HCT116 (cell line): ENCODE measurements around the gene MAGOHB. TPM values are rescaled to one million over a fixed set of nuclear protein-coding genes. Genes with fewer than 3 reads are reported as not detected.

ENCODE experiments used
- ATAC-seq: fragments of 200-7000 bp; cut with Tn5 transposase; 2 replicates; pipeline ENCODE4 v1.9.1; 2020; ENCODE audit warnings: mild to moderate bottlenecking, moderate library complexity
- BruUV-seq: library from RNA; stranded (reverse); fragments of 400-500 nt; replicated peaks from 2 replicates; lab custom pipeline; 2021; lab: Mats Ljungman, UMichigan
- CTCF ChIA-PET: fragments of 300-600 bp; sonication (Branson Sonifier 250); formaldehyde crosslinking; loops from one replicate; lab custom pipeline; 2021; ENCODE audit warnings: antibody characterized with exemption; lab: Charles Lee
- POLR2A ChIA-PET: fragments of 300-600, 350-600 bp; sonication (Branson Sonifier 250); formaldehyde crosslinking; loops from one replicate; lab custom pipeline; 2021; ENCODE audit warnings: antibody characterized with exemption; lab: Charles Lee
- RAD21 ChIA-PET, 2 experiments: fragments of 300-600 bp; sonication (Branson Sonifier 250); formaldehyde crosslinking; loops; one replicate each; lab custom pipeline; 2023; ENCODE audit warnings: low total read pairs in 2 of 2; ENCODE audit not compliant: uncharacterized antibody in 2 of 2, unreplicated experiment in 2 of 2, low non-redundant PET in 1 of 2; lab: Charles Lee
- DNase-seq: peaks from one replicate; pipeline ENCODE4 v3.0.0-alpha.2; 2010; ENCODE audit warnings: low read depth, low spot score
- H2AFZ ChIP-seq: fragments of 200-600 bp; shearing (Covaris generic), sonication (generic); 2 replicates; pipeline ENCODE4 v1.6.1; 2017; ENCODE audit warnings: low read depth, mixed run types, mixed read lengths, antibody characterized with exemption, low read length; ENCODE audit not compliant: poor library complexity, severe bottlenecking
- H3K27ac ChIP-seq: 2 replicates; pipeline ENCODE4 v1.5.1; 2012; ENCODE audit warnings: low read depth, low read length
- H3K27me3 ChIP-seq: fragments of 200-600 bp; sonication (generic); 2 replicates; pipeline ENCODE4 v1.6.1; 2016; ENCODE audit warnings: mixed run types, low read length, mixed read lengths; ENCODE audit not compliant: insufficient read depth
- H3K36me3 ChIP-seq, 2 experiments: fragments of 200-500 bp in 1 of 2; fragments of 200-600 bp in 1 of 2; sonication (Bioruptor generic) in 1 of 2; sonication (generic) in 1 of 2; 2 replicates each; pipeline versions ENCODE4 v1.5.1 to v1.6.1; 2014 to 2016; ENCODE audit warnings: low read length in 2 of 2, inconsistent platforms in 1 of 2, mixed read lengths in 1 of 2, mixed run types in 1 of 2; ENCODE audit not compliant: insufficient read depth in 2 of 2, control insufficient read depth in 1 of 2
- H3K4me1 ChIP-seq, 2 experiments: fragments of 200-600 bp in 1 of 2; sonication (generic) in 1 of 2; 2 replicates each; pipeline versions ENCODE4 v1.5.1 to v1.6.1; 2012 to 2017; ENCODE audit warnings: low read length in 2 of 2, inconsistent platforms in 1 of 2, mild to moderate bottlenecking in 1 of 2, mixed read lengths in 1 of 2, mixed run types in 1 of 2, moderate library complexity in 1 of 2; ENCODE audit not compliant: insufficient read depth in 2 of 2, control insufficient read depth in 1 of 2
- H3K4me2 ChIP-seq: fragments of 200-600 bp; sonication (generic); 2 replicates; pipeline ENCODE4 v1.6.1; 2017; ENCODE audit warnings: mixed run types, low read length, mixed read lengths
- H3K4me3 ChIP-seq, 2 experiments: fragments of 200-600 bp in 1 of 2; sonication (generic) in 1 of 2; replicated peaks in 1 of 2; 2 replicates each; pipeline ENCODE4 v1.5.1; 2011 to 2016; ENCODE audit warnings: low read length in 2 of 2, control low read depth in 1 of 2, low read depth in 1 of 2, mild to moderate bottlenecking in 1 of 2, mixed read lengths in 1 of 2, mixed run types in 1 of 2
- H3K79me2 ChIP-seq: fragments of 200-600 bp; sonication (generic); 2 replicates; pipeline ENCODE4 v1.6.1; 2017; ENCODE audit warnings: mild to moderate bottlenecking, mixed run types, low read length, moderate library complexity, mixed read lengths; ENCODE audit not compliant: insufficient read depth
- H3K9ac ChIP-seq: fragments of 200-600 bp; sonication (generic); 2 replicates; pipeline ENCODE4 v1.6.1; 2016; ENCODE audit warnings: low read length, mixed read lengths
- H3K9me2 ChIP-seq: fragments of 200-600 bp; sonication (generic), shearing (Covaris generic); 2 replicates; pipeline ENCODE4 v1.6.1; 2017; ENCODE audit warnings: mixed run types, mild to moderate bottlenecking, moderate library complexity; ENCODE audit not compliant: insufficient read depth
- H3K9me3 ChIP-seq, 2 experiments: fragments of 200-500 bp in 1 of 2; fragments of 200-600 bp in 1 of 2; sonication (Bioruptor generic) in 1 of 2; sonication (generic) in 1 of 2; 2 replicates each; pipeline ENCODE4 v1.6.1; 2014 to 2017; ENCODE audit warnings: low read length in 2 of 2, mixed read lengths in 2 of 2, inconsistent platforms in 1 of 2, low read depth in 1 of 2, mild to moderate bottlenecking in 1 of 2, mixed run types in 1 of 2, moderate library complexity in 1 of 2; ENCODE audit not compliant: control insufficient read depth in 1 of 2, insufficient read depth in 1 of 2
- H4K20me1 ChIP-seq: fragments of 200-600 bp; sonication (generic), shearing (Covaris generic); 2 replicates; pipeline ENCODE4 v1.6.1; 2017; ENCODE audit warnings: mixed run types, mild to moderate bottlenecking, moderate library complexity; ENCODE audit not compliant: insufficient read depth
- CBX3 ChIP-seq: IDR thresholded peaks from 2 replicates; pipeline ENCODE4 v1.6.1; 2012; ENCODE audit warnings: low read depth
- EGR1 ChIP-seq: IDR thresholded peaks from 2 replicates; pipeline ENCODE4 v1.6.1; 2012; ENCODE audit warnings: low read depth
- ELF1 ChIP-seq: IDR thresholded peaks from 2 replicates; pipeline ENCODE4 v1.6.1; 2012; ENCODE audit warnings: low read depth, borderline replicate concordance
- EZH2 ChIP-seq: fragments of 200-600 bp; sonication (generic); IDR thresholded peaks from 2 replicates; pipeline ENCODE4 v1.6.1; 2017; ENCODE audit warnings: antibody characterized with exemption, mixed run types
- EZH2phosphoT487 ChIP-seq: fragments of 200-600 bp; IDR thresholded peaks from 2 replicates; pipeline ENCODE4 v1.6.1; 2018; ENCODE audit warnings: antibody characterized with exemption, borderline replicate concordance
- JUND ChIP-seq: IDR thresholded peaks from 2 replicates; pipeline ENCODE4 v1.6.1; 2012
- POLR2AphosphoS5 ChIP-seq: IDR thresholded peaks from 2 replicates; pipeline ENCODE4 v1.6.1; 2011; ENCODE audit warnings: mild to moderate bottlenecking, low read depth, low read length, moderate library complexity
- SP1 ChIP-seq: IDR thresholded peaks from 2 replicates; pipeline ENCODE4 v1.6.1; 2012; ENCODE audit warnings: low read depth
- TCF7L2 ChIP-seq: IDR thresholded peaks from 2 replicates; pipeline ENCODE4 v1.7.0; 2011; ENCODE audit warnings: borderline replicate concordance, inconsistent platforms; ENCODE audit not compliant: insufficient read depth, insufficient read length; ENCODE audit errors: extremely low read depth
- YY1 ChIP-seq: IDR thresholded peaks from 2 replicates; pipeline ENCODE4 v1.6.1; 2011; ENCODE audit warnings: low read length, low read depth, moderate library complexity, mild to moderate bottlenecking; ENCODE audit not compliant: insufficient replicate concordance; ENCODE audit errors: extremely low read depth
- ZFX ChIP-seq: fragments of 450-650 bp; IDR thresholded peaks from 2 replicates; pipeline ENCODE4 v1.6.1; 2017
- ZNF274 ChIP-seq: fragments of 200-500 bp; sonication (Bioruptor generic); IDR thresholded peaks from 2 replicates; pipeline ENCODE4 v1.6.1; 2014; ENCODE audit warnings: mild to moderate bottlenecking, low read depth, low read length, inconsistent platforms
- intact Hi-C: fragments of 100-400 bp; cut with micrococcal nuclease; formaldehyde crosslinking; loops from 2 replicates; pipeline ENCODE4 v1.10.0; 2022
- total RNA-seq: library from RNA; stranded (reverse); gene quantifications from one replicate; pipeline ENCODE4 v1.2.1, GENCODE V29; 2021; ENCODE audit not compliant: unreplicated experiment
- TF ChIP-seq, protein P1 (sequence below): IDR thresholded peaks from 2 replicates; pipeline ENCODE4 v1.6.1; 2012
- TF ChIP-seq, protein P2 (sequence below): IDR thresholded peaks from 2 replicates; pipeline ENCODE4 v1.6.1; 2012
- TF ChIP-seq, protein P3 (sequence below), 3 experiments: fragments of 200-600 bp in 1 of 3; sonication (generic) in 1 of 3; IDR thresholded peaks in 2 of 3; conservative IDR thresholded peaks in 1 of 3; 2 replicates each; pipeline ENCODE4 v1.5.1; 2012 to 2017; ENCODE audit warnings: low read depth in 2 of 3, low read length in 2 of 3, antibody characterized with exemption in 1 of 3, borderline replicate concordance in 1 of 3, control low read depth in 1 of 3, mild to moderate bottlenecking in 1 of 3, mixed read lengths in 1 of 3, mixed run types in 1 of 3, moderate library complexity in 1 of 3; ENCODE audit not compliant: insufficient read depth in 1 of 3
- TF ChIP-seq, protein P4 (sequence below): IDR thresholded peaks from 2 replicates; pipeline ENCODE4 v1.6.1; 2012; ENCODE audit warnings: low read depth

The MAGOHB gene
- total RNA-seq, 1 experiment from 2014 or later: 55.8 TPM

DNA sequence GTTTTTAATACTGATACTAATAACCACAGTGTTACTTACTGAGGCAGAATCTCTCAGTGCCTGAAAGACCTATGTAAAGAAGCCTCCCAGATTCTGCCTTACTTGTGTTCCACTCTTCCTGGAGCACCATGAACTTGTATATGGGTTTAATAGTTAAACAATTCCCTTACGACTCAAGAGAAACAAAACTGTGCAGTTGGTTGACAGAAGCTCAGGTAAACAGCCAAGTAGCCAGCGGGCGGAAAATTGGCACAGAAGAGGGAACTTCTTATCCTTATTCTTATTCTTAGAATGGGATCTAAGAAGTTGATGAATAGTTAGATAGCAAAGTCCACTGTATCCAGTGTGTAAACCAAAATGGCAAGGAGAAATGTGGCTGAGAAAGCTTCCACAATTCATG is 22.7 kb upstream of the MAGOHB start:
- ATAC-seq (no peak), DNase-seq (no peak)
- no peak overlapping the region for H3K27ac ChIP-seq
- no peaks in the 10 kb centered on the region for H3K9me2 ChIP-seq
- TF ChIP-seq CBX3 (no peak), SP1 (no peak), EGR1 (no peak)
- TF ChIP-seq, protein P1, sequence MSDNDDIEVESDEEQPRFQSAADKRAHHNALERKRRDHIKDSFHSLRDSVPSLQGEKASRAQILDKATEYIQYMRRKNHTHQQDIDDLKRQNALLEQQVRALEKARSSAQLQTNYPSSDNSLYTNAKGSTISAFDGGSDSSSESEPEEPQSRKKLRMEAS: no peak
- no peaks in the 10 kb centered on the region for H3K9me3 ChIP-seq
- H2AFZ ChIP-seq: no peak overlapping the region
- H3K4me3 ChIP-seq: no peak overlapping the region
- H3K4me2 ChIP-seq: no peak overlapping the region
- no peaks in the 10 kb centered on the region for H3K79me2 ChIP-seq
- ChIA-PET CTCF (no interaction called here), POLR2A (no interaction called here), RAD21 (no interaction called here)
- H4K20me1 ChIP-seq: no peaks in the 10 kb centered on the region
- no peaks in the 10 kb centered on the region for H3K27me3 ChIP-seq
- BruUV-seq: no TSS peak
- H3K36me3 ChIP-seq: 0 out of 4 replicates have a peak, but pooled peaks cover 0 to 2% of the 10 kb centered on the region in 2 experiments
- peaks cover 0 to 6% of the 10 kb centered on the region in 2 experiments; a peak in 1 of 4 replicates for H3K4me1 ChIP-seq
- intact Hi-C loops: no loop called here
- no peak overlapping the region for H3K9ac ChIP-seq

DNA sequence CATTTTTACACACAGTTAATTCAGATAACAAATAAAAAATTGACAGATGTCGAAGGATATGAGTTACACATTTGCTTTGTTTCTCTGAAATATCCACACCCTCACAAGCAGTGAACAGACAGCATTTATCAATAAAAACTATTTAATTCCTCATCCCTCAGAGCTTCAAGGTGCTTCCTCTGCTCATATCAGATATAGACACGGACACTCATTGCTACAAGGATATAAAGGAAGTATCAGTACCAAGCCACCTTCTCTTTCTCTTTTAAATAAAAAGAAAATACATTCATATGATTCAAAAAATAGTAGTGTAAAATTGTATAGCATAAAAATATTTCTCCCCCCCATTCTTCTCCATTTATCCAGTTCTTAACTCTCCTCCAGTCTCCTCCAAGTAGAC is 21.9 kb upstream of the MAGOHB start:
- no peaks in the 10 kb centered on the region for H4K20me1 ChIP-seq
- no peak overlapping the region for H3K27ac ChIP-seq
- intact Hi-C loops: no loop called here
- TF ChIP-seq ZFX (no peak), YY1 (no peak), ELF1 (no peak), EZH2phosphoT487 (no peak), CBX3 (no peak), ZNF274 (no peak), POLR2AphosphoS5 (no peak), EGR1 (no peak), JUND (no peak), TCF7L2 (no peak), EZH2 (no peak)
- TF ChIP-seq, protein P2, sequence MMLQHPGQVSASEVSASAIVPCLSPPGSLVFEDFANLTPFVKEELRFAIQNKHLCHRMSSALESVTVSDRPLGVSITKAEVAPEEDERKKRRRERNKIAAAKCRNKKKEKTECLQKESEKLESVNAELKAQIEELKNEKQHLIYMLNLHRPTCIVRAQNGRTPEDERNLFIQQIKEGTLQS: no peak
- TF ChIP-seq, protein P3, sequence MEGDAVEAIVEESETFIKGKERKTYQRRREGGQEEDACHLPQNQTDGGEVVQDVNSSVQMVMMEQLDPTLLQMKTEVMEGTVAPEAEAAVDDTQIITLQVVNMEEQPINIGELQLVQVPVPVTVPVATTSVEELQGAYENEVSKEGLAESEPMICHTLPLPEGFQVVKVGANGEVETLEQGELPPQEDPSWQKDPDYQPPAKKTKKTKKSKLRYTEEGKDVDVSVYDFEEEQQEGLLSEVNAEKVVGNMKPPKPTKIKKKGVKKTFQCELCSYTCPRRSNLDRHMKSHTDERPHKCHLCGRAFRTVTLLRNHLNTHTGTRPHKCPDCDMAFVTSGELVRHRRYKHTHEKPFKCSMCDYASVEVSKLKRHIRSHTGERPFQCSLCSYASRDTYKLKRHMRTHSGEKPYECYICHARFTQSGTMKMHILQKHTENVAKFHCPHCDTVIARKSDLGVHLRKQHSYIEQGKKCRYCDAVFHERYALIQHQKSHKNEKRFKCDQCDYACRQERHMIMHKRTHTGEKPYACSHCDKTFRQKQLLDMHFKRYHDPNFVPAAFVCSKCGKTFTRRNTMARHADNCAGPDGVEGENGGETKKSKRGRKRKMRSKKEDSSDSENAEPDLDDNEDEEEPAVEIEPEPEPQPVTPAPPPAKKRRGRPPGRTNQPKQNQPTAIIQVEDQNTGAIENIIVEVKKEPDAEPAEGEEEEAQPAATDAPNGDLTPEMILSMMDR (IDR thresholded peaks at IDR 0.05 in 2 of 3, conservative IDR thresholded peaks at IDR 0.05 in 1 of 3; ENCODE audit: borderline replicate concordance in 1 of 3, insufficient read depth in 1 of 3, low read depth in 2 of 3, low read length in 2 of 3): no peak
- TF ChIP-seq, protein P4, sequence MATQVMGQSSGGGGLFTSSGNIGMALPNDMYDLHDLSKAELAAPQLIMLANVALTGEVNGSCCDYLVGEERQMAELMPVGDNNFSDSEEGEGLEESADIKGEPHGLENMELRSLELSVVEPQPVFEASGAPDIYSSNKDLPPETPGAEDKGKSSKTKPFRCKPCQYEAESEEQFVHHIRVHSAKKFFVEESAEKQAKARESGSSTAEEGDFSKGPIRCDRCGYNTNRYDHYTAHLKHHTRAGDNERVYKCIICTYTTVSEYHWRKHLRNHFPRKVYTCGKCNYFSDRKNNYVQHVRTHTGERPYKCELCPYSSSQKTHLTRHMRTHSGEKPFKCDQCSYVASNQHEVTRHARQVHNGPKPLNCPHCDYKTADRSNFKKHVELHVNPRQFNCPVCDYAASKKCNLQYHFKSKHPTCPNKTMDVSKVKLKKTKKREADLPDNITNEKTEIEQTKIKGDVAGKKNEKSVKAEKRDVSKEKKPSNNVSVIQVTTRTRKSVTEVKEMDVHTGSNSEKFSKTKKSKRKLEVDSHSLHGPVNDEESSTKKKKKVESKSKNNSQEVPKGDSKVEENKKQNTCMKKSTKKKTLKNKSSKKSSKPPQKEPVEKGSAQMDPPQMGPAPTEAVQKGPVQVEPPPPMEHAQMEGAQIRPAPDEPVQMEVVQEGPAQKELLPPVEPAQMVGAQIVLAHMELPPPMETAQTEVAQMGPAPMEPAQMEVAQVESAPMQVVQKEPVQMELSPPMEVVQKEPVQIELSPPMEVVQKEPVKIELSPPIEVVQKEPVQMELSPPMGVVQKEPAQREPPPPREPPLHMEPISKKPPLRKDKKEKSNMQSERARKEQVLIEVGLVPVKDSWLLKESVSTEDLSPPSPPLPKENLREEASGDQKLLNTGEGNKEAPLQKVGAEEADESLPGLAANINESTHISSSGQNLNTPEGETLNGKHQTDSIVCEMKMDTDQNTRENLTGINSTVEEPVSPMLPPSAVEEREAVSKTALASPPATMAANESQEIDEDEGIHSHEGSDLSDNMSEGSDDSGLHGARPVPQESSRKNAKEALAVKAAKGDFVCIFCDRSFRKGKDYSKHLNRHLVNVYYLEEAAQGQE: no peak
- TF ChIP-seq, all 23 proteins: peak for 0
- no peaks in the 10 kb centered on the region for H3K9me2 ChIP-seq
- no peaks in the 10 kb centered on the region for H3K79me2 ChIP-seq
- ATAC-seq (no peak), DNase-seq (no peak)
- peaks cover 0 to 6% of the 10 kb centered on the region in 2 experiments; a peak in 1 of 4 replicates for H3K4me1 ChIP-seq
- RAD21 ChIA-PET: no interaction called here
- no peak overlapping the region for H2AFZ ChIP-seq
- 0 out of 4 replicates have a peak, but pooled peaks cover 0 to 2% of the 10 kb centered on the region in 2 experiments for H3K36me3 ChIP-seq
- BruUV-seq: no TSS peak
- POLR2A ChIA-PET: no interaction called here
- H3K4me2 ChIP-seq: no peak overlapping the region
- CTCF ChIA-PET: no interaction called here
- no peaks in the 10 kb centered on the region for H3K9me3 ChIP-seq
- H3K9ac ChIP-seq: no peak overlapping the region
- H3K4me3 ChIP-seq: no peak overlapping the region
- H3K27me3 ChIP-seq: no peaks in the 10 kb centered on the region
